Psoas muscle (tissue), 8 donors: ENCODE measurements around the gene CRTAP. TPM values are rescaled to one million over a fixed set of nuclear protein-coding genes. Genes with fewer than 3 reads are reported as not detected.
"Not testable (repeated sequence)": the region's sequence is repeated elsewhere in the genome, so short reads cannot be mapped to it uniquely, and the experiment has no call there.

ENCODE experiments used
- ATAC-seq, 4 donors: fragments of 200-7000 bp; cut with Tn5 transposase; one replicate each; pipeline ENCODE4 v1.9.1; 2020; ENCODE audit warnings: moderate library complexity in 3 of 4, mild to moderate bottlenecking in 2 of 4
- DNase-seq, 2 donors: peaks; one replicate each; pipeline ENCODE4 v3.0.0-alpha.2; 2020
- H3K27ac ChIP-seq: fragments of 200-600 bp; one replicate; pipeline ENCODE4 v1.8.0; 2022
- H3K27me3 ChIP-seq, 3 donors: fragments of 200-600 bp in 1 of 3; one replicate each; pipeline versions ENCODE4 v1.6.1 to v1.8.0; 2013 to 2022; ENCODE audit warnings: low read length in 2 of 3, mild to moderate bottlenecking in 2 of 3, moderate library complexity in 1 of 3; ENCODE audit not compliant: insufficient read depth in 3 of 3
- H3K36me3 ChIP-seq, 2 donors: fragments of 200-600 bp in 1 of 2; one replicate each; pipeline versions ENCODE4 v1.6.1 to v1.8.0; 2013 to 2022; ENCODE audit warnings: low read depth in 1 of 2, mild to moderate bottlenecking in 1 of 2, moderate library complexity in 1 of 2; ENCODE audit not compliant: insufficient read depth in 1 of 2
- H3K4me1 ChIP-seq: fragments of 200-600 bp; one replicate; pipeline ENCODE4 v1.8.0; 2022
- H3K4me3 ChIP-seq: fragments of 200-600 bp; one replicate; pipeline ENCODE4 v1.8.0; 2022; ENCODE audit warnings: mild to moderate bottlenecking
- H3K9me3 ChIP-seq: fragments of 200-600 bp; one replicate; pipeline ENCODE4 v1.8.0; 2022
- WGBS, 3 donors: extraction: QIAGEN DNeasy Blood & Tissue Kit; methylation state at CpG; one replicate each; pipeline versions ENCODE4 v1.1.6 to v1.1.7; 2013; 5-methylcytosine and 5-hydroxymethylcytosine counted together
- intact Hi-C, 2 donors: fragments of 100-400 bp; cut with DNase I; formaldehyde crosslinking; loops; one replicate each; pipeline versions ENCODE4 v1.11.0 to v1.14.2; 2022
- long read RNA-seq, 2 donors: library from polyadenylated mRNA; unstranded; transcript quantifications; one replicate each; pipeline ENCODE4 v2.0.0, GENCODE V29; 2021
- polyA plus RNA-seq, 3 donors: library from polyadenylated mRNA; stranded (reverse); fragments of 200-250 nt; gene quantifications; one replicate each; pipeline ENCODE4 v1.2.3, GENCODE V29; 2013
- total RNA-seq, 4 donors: library from RNA; stranded (reverse); fragmentation: NEBNext Ultra II Directional in 2 of 4; extraction: Animal tissue kit (Norgen Biotek cat#: 25700) in 2 of 4; gene quantifications; one replicate each; pipeline versions ENCODE4 v1.2.1 to v1.2.4, GENCODE V29; 2021 to 2023
- TF ChIP-seq, protein P1 (sequence below): fragments of 200-600 bp; IDR thresholded peaks from one replicate; pipeline ENCODE4 v1.8.0; 2022; ENCODE audit warnings: antibody characterized with exemption
- donor health status: healthy with polysubstance abuse.
- donor health status: DM: no; HTN: no; CAD: no; lungs with moderate emphysema.
- donor health status: Bipolar disorder and iron deficiency.
- donor health status: healthy.
- donor health status: DM: yes; HTN: yes; CAD: no.
- donor health status: DM: no; HTN: no; CAD: no.
- donor health status: DM: no; HTN: no; CAD: no.
- donor health status: DM: yes; HTN: yes; CAD: no.

The CRTAP gene
- 10 to 100 TPM; 56.3 to 80.8 (median 76.3) TPM for total RNA-seq
- polyA plus RNA-seq, result 10 to 100 TPM; 24.9 to 35.6 (median 31.2) TPM
- long read RNA-seq, donor 1, full-length matches to known transcripts, result 41 of 62 reads
- long read RNA-seq, donor 1, partial matches to known transcripts, result 19 of 62 reads
- long read RNA-seq, donor 1, other reads (novel, unspliced or antisense), result 2 of 62 reads
- long read RNA-seq, donor 2, full-length matches to known transcripts, result 66 of 97 reads
- long read RNA-seq, donor 2, partial matches to known transcripts, result 1 of 97 reads
- long read RNA-seq, donor 2, other reads (novel, unspliced or antisense), result 30 of 97 reads

DNA sequence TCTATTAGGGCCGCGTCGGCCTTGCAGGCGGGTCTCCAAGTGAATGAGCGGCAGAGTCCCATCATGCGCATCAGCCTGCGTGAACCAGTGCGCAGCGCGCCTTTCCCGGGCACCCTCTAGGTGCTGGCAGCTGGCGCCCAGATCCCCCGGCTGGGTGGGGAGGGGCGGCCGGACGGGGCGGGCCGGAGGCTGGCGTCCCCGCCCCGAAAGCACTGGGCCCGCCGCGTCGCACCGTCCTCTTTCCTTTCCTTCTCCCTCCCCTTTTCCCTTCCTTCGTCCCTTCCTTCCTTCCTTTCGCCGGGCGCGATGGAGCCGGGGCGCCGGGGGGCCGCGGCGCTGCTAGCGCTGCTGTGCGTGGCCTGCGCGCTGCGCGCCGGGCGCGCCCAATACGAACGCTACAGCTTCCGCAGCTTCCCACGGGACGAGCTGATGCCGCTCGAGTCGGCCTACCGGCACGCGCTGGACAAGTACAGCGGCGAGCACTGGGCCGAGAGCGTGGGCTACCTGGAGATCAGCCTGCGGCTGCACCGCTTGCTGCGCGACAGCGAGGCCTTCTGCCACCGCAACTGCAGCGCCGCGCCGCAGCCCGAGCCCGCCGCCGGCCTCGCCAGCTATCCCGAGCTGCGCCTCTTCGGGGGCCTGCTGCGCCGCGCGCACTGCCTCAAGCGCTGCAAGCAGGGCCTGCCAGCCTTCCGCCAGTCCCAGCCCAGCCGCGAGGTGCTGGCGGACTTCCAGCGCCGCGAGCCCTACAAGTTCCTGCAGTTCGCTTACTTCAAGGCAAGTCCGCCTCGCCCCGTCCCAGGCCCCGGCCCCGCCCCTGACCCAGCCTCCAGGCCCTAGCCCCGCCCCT, at the start of gene CRTAP:
Gene CRTAP (plus strand): TSS at position 243 of the 850 bp plus-strand sequence. CDS start 64 bp downstream, at position 307.
- Histone ChIP-seq H3K4me3 (peak within 1 kb of the TSS; percentile 89), H3K9me3 (no peaks in the 10 kb centered on the region), H3K27ac (peak within 1 kb of the TSS; percentile 92), H3K36me3 (no peaks in the 10 kb centered on the region), H3K4me1 (peaks cover 7% of the 10 kb centered on the region), H3K27me3 (no peaks in the 10 kb centered on the region)
- ATAC-seq (peak; percentile 90 to 94 (median 92)), DNase-seq (peak; percentile 97)
- intact Hi-C loops, result loop anchor here in 1 of 2 donors (1.0 to 10.0 kb wide), 2 partner anchors 17 to 321 kb away; partner anchors contain the start of genes GLB1 and TMPPE
- 0% methylated on average over 55 to 98 of the region's 98 CpGs for WGBS, 3 donors
- TF ChIP-seq, protein P1, sequence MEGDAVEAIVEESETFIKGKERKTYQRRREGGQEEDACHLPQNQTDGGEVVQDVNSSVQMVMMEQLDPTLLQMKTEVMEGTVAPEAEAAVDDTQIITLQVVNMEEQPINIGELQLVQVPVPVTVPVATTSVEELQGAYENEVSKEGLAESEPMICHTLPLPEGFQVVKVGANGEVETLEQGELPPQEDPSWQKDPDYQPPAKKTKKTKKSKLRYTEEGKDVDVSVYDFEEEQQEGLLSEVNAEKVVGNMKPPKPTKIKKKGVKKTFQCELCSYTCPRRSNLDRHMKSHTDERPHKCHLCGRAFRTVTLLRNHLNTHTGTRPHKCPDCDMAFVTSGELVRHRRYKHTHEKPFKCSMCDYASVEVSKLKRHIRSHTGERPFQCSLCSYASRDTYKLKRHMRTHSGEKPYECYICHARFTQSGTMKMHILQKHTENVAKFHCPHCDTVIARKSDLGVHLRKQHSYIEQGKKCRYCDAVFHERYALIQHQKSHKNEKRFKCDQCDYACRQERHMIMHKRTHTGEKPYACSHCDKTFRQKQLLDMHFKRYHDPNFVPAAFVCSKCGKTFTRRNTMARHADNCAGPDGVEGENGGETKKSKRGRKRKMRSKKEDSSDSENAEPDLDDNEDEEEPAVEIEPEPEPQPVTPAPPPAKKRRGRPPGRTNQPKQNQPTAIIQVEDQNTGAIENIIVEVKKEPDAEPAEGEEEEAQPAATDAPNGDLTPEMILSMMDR, result no peak

DNA sequence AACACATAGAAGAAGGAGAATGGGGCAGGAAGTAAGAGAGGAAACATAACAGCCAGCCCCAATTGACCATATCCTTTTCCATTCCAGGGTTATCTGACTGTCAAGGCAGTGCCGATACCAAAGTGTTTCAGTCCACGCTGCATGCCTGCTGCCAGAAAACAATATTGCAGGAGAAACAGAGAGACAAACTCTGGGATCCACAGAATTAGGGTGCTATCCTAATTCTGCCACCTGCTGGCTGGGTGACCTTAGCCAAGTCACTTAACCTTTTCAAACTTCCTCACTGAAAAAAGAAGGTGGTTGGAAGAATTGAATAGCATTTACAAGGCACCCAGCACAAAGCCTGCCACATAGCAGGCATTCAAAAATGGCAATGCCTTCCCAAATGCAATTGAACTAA, 48.9 kb upstream of the CRTAP start:
- Histone ChIP-seq H3K36me3 (peaks cover 4 to 80% of the 10 kb centered on the region in 2 donors), H3K9me3 (no peaks in the 10 kb centered on the region), H3K4me3 (no peak overlapping the region), H3K27me3 (no peaks in the 10 kb centered on the region), H3K4me1 (no peaks in the 10 kb centered on the region), H3K27ac (no peak overlapping the region)
- ATAC-seq, result no peak
- no peak for DNase-seq
- intact Hi-C loops, result no loop called here
- TF ChIP-seq, protein P1, result no peak
- 87 to 90% (median 90%) methylated on average over 2 of the region's 2 CpGs for WGBS, 3 donors

DNA sequence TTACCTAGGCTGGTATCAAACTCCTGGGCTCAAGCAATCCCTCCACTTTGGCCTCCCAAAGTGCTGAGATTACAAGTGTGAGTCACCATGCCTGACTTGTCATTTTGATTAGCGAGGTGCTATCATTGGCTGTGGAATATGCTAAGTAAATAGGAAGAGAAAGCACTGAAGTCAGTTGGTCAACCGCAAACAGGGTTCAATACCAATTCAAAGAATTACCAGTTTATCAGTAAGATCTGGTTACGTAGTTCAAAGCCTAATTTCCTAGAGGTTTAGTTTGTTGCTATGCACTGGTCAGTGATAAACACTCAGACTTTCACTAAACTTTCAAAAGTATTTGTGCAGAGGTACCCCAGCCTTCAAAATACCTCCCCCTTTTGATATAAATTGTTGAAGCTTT, 46.3 kb upstream of the CRTAP start:
- H3K36me3 ChIP-seq, result peaks cover 4 to 79% of the 10 kb centered on the region in 2 donors
- no peak overlapping the region for H3K27ac ChIP-seq
- no peaks in the 10 kb centered on the region for H3K9me3 ChIP-seq
- intact Hi-C loops, result no loop called here
- H3K4me3 ChIP-seq, result no peak overlapping the region
- TF ChIP-seq, protein P1, result no peak
- ATAC-seq (no peak), DNase-seq (no peak)
- no peaks in the 10 kb centered on the region for H3K27me3 ChIP-seq
- WGBS, 3 donors, result 76 to 80% (median 79%) methylated on average over 3 of the region's 3 CpGs
- no peaks in the 10 kb centered on the region for H3K4me1 ChIP-seq

- DNase-seq, H3K27me3 ChIP-seq, intact Hi-C loops, H3K9me3 ChIP-seq, ATAC-seq, H3K4me3 ChIP-seq, H3K4me1 ChIP-seq, H3K27ac ChIP-seq: not testable (repeated sequence)
- H3K36me3 ChIP-seq, result peaks cover 4 to 59% of the 10 kb centered on the region in 2 donors
- WGBS, 3 donors, result 44 to 50% (median 50%) methylated on average over 3 of the region's 3 CpGs
Observed at GRCh38 chr3:33069862-33070261, 44.0 kb upstream of the CRTAP start.

DNA sequence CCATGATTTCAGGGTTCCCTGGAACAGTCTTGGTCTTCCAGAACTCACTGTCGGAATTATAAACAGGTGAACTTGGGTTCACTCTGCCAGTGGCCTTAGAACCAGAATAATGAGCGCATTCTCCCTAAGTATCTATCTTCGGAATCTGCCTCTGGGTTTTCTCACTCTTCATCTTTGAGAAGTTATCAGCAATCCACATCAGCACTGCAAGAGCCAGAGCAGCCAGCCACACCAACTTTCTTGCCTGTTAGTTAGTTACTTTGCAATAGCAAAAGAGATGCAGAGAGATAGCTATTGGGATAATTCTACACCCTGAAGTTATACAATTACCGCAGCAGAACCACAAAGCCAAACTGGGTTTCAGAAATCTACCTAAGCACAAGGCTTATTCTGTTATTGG, 42.6 kb upstream of the CRTAP start:
- intact Hi-C loops, result no loop called here

More for the DNA sequence above, 42.6 kb upstream of the CRTAP start:
- Histone ChIP-seq H3K4me1 (no peaks in the 10 kb centered on the region), H3K4me3 (no peak overlapping the region), H3K27me3 (no peaks in the 10 kb centered on the region), H3K9me3 (no peaks in the 10 kb centered on the region), H3K36me3 (peaks cover 1 to 49% of the 10 kb centered on the region in 2 donors), H3K27ac (no peak overlapping the region)
- DNase-seq (no peak), ATAC-seq (no peak)
- TF ChIP-seq, protein P1, result no peak
- 94 to 98% (median 96%) methylated on average over 4 of the region's 4 CpGs for WGBS, 3 donors
